PC-3 (cell line): ENCODE data around the gene DOCK1. TPM values are rescaled to one million over a fixed set of nuclear protein-coding genes. Genes with fewer than 3 reads are reported as not detected.
"Not testable (repeated sequence)": the region's sequence is repeated elsewhere in the genome, so short reads cannot be mapped to it uniquely, and the experiment has no call there.

Experiments
- ATAC-seq: fragments of 200-7000 bp; cut with Tn5 transposase; 2 replicates; pipeline ENCODE4 v1.9.1; 2020; ENCODE audit warnings: mild to moderate bottlenecking, moderate library complexity
- BruUV-seq: library from RNA; stranded (reverse); fragments of 400-500 nt; replicated peaks from 2 replicates; lab custom pipeline; 2021; lab: Mats Ljungman, UMichigan
- CTCF ChIA-PET: fragments of 300-600 bp; sonication (Branson Sonifier 250); formaldehyde crosslinking; loops from one replicate; lab custom pipeline; 2022; ENCODE audit warnings: antibody characterized with exemption; lab: Charles Lee
- POLR2A ChIA-PET: fragments of 300-600 bp; sonication (Branson Sonifier 250); formaldehyde crosslinking; loops from one replicate; lab custom pipeline; 2022; ENCODE audit warnings: antibody characterized with exemption; ENCODE audit not compliant: unreplicated experiment; lab: Charles Lee
- DNase-seq: peaks from one replicate; pipeline ENCODE4 v3.0.0-alpha.2; 2015
- H2AFZ ChIP-seq: fragments of 300-600 bp; sonication (generic); 2 replicates; pipeline ENCODE4 v1.6.0; 2016; ENCODE audit warnings: antibody characterized with exemption, low read length
- H3F3A ChIP-seq: fragments of 300-600 bp; sonication (generic); one replicate; pipeline ENCODE4 v1.6.0; 2017; ENCODE audit warnings: antibody characterized with exemption, low read length, control low read depth, mild to moderate bottlenecking; ENCODE audit not compliant: unreplicated experiment
- H3K27ac ChIP-seq: fragments of 300-600 bp; sonication (generic); 2 replicates; pipeline ENCODE4 v1.5.1; 2016; ENCODE audit warnings: mild to moderate bottlenecking, low read length
- H3K27me3 ChIP-seq: fragments of 300-600 bp; sonication (generic); 2 replicates; pipeline ENCODE4 v1.6.1; 2016; ENCODE audit warnings: low read length, mixed read lengths
- H3K36me3 ChIP-seq: fragments of 300-600 bp; sonication (generic); 2 replicates; pipeline ENCODE4 v1.6.1; 2016; ENCODE audit warnings: low read depth, mixed run types, low read length, mixed read lengths
- H3K4me1 ChIP-seq: fragments of 300-600 bp; sonication (generic); 2 replicates; pipeline ENCODE4 v1.5.1; 2016; ENCODE audit warnings: low read length; ENCODE audit not compliant: insufficient read depth
- H3K4me2 ChIP-seq: fragments of 300-600 bp; sonication (generic); 2 replicates; pipeline ENCODE4 v1.6.0; 2016; ENCODE audit warnings: low read length
- H3K4me3 ChIP-seq: fragments of 300-600 bp; sonication (generic); 2 replicates; pipeline ENCODE4 v1.5.1; 2016; ENCODE audit warnings: mild to moderate bottlenecking, low read length, mixed read lengths
- H3K79me2 ChIP-seq: fragments of 300-600 bp; sonication (generic); 2 replicates; pipeline ENCODE4 v1.6.1; 2017; ENCODE audit warnings: low read length, mixed read lengths
- H3K9ac ChIP-seq: fragments of 300-600 bp; sonication (generic); 2 replicates; pipeline ENCODE4 v1.6.0; 2016; ENCODE audit warnings: mild to moderate bottlenecking, low read length
- H3K9me2 ChIP-seq: fragments of 300-600 bp; sonication (generic); replicated peaks from 2 replicates; pipeline ENCODE4 v1.6.1; 2016; ENCODE audit warnings: mixed run types, low read length, mixed read lengths
- H3K9me3 ChIP-seq: fragments of 300-600 bp; sonication (generic); 2 replicates; pipeline ENCODE4 v1.6.1; 2016; ENCODE audit warnings: low read length, mixed read lengths
- H4K20me1 ChIP-seq: fragments of 300-600 bp; sonication (generic); 2 replicates; pipeline ENCODE4 v1.6.1; 2016; ENCODE audit warnings: low read length, mixed read lengths
- CTCF ChIP-seq: fragments of 300-600 bp; sonication (generic); conservative IDR thresholded peaks from 2 replicates; pipeline ENCODE4 v1.5.1; 2017; ENCODE audit warnings: antibody characterized with exemption, low read depth, mild to moderate bottlenecking, low read length
- EZH2 ChIP-seq: fragments of 300-600 bp; sonication (generic); IDR thresholded peaks from one replicate; pipeline ENCODE4 v1.6.1; 2017; ENCODE audit warnings: antibody characterized with exemption, mild to moderate bottlenecking, low read length; ENCODE audit not compliant: unreplicated experiment
- EZH2phosphoT487 ChIP-seq: fragments of 300-600 bp; sonication (generic); IDR thresholded peaks from 2 replicates; pipeline ENCODE4 v1.6.1; 2018; ENCODE audit warnings: mild to moderate bottlenecking, antibody characterized with exemption, low read length, borderline replicate concordance
- intact Hi-C: fragments of 100-400 bp; cut with micrococcal nuclease; formaldehyde crosslinking; loops from 2 replicates; pipeline ENCODE4 v1.9.0; 2023
- total RNA-seq: library from RNA; depleted of rRNA; stranded (reverse); fragments of >200 nt; gene quantifications from 2 replicates; pipeline ENCODE4 v1.2.3, GENCODE V29; 2014

Gene DOCK1
- total RNA-seq, 1 experiment from 2014 or later = 34.3 TPM

GRCh38 chr10:127293640-127294039 is 388.4 kb downstream of the DOCK1 start:
- no peak for DNase-seq
- H3K4me3 ChIP-seq = no peak overlapping the region
- no peaks in the 10 kb centered on the region for H4K20me1 ChIP-seq
- intact Hi-C loops = no loop called here
- H3K27me3 ChIP-seq = no peaks in the 10 kb centered on the region
- H3K9me3 ChIP-seq = no peaks in the 10 kb centered on the region; the same call in 1 of the 2 replicates
- no peak overlapping the region for H3K27ac ChIP-seq
- no peak overlapping the region for H3K9ac ChIP-seq
- ChIA-PET POLR2A (no interaction called here), CTCF (no interaction called here)
- BruUV-seq = no TSS peak
- no peaks in the 10 kb centered on the region for H3K79me2 ChIP-seq
- H3K9me2 ChIP-seq = no peaks in the 10 kb centered on the region
- TF ChIP-seq EZH2 (no peak), EZH2phosphoT487 (no peak), CTCF (no peak)
- no peaks in the 10 kb centered on the region for H3K36me3 ChIP-seq
- H2AFZ ChIP-seq = no peak overlapping the region
- no peak; the same call in 1 of the 2 replicates for ATAC-seq
- no peaks in the 10 kb centered on the region for H3K4me1 ChIP-seq
- no peaks in the 10 kb centered on the region for H3F3A ChIP-seq
- no peak overlapping the region for H3K4me2 ChIP-seq

GRCh38 chr10:127296696-127297095 is 391.5 kb downstream of the DOCK1 start:
- no peak for DNase-seq
- Histone ChIP-seq H3K9ac (no peak overlapping the region), H3K79me2 (no peaks in the 10 kb centered on the region), H2AFZ (no peak overlapping the region), H3K9me2 (no peaks in the 10 kb centered on the region), H3K36me3 (no peaks in the 10 kb centered on the region), H3K9me3 (no peaks in the 10 kb centered on the region), H3K4me2 (no peak overlapping the region), H3K27ac (no peak overlapping the region), H3K4me1 (no peaks in the 10 kb centered on the region), H3K27me3 (no peaks in the 10 kb centered on the region), H3K4me3 (no peak overlapping the region), H4K20me1 (no peaks in the 10 kb centered on the region), H3F3A (no peaks in the 10 kb centered on the region)
- ChIA-PET CTCF (no interaction called here), POLR2A (no interaction called here)
- BruUV-seq = no TSS peak
- no peak for ATAC-seq
- intact Hi-C loops = no loop called here
- no peak for TF ChIP-seq EZH2
- no peak for TF ChIP-seq EZH2phosphoT487
- TF ChIP-seq CTCF = no peak

- H3K36me3 ChIP-seq = no peaks in the 10 kb centered on the region
- CTCF ChIA-PET = no interaction called here
- DNase-seq = no peak
- no peaks in the 10 kb centered on the region for H3K79me2 ChIP-seq
- no peak overlapping the region for H3K9ac ChIP-seq
- H3K9me3 ChIP-seq = no peaks in the 10 kb centered on the region
- no peaks in the 10 kb centered on the region for H3F3A ChIP-seq
- no peak for TF ChIP-seq CTCF
- TF ChIP-seq EZH2 = no peak
- no peak for TF ChIP-seq EZH2phosphoT487
- H3K4me2 ChIP-seq = no peak overlapping the region
- H3K4me3 ChIP-seq = no peak overlapping the region
- intact Hi-C loops = no loop called here
- no peaks in the 10 kb centered on the region for H3K9me2 ChIP-seq
- no peaks in the 10 kb centered on the region for H3K27me3 ChIP-seq
- H4K20me1 ChIP-seq = no peaks in the 10 kb centered on the region
- no peak for ATAC-seq
- no TSS peak for BruUV-seq
- H3K27ac ChIP-seq = no peak overlapping the region
- H3K4me1 ChIP-seq = no peaks in the 10 kb centered on the region
- no peak overlapping the region for H2AFZ ChIP-seq
- POLR2A ChIA-PET = no interaction called here
Observed at GRCh38 chr10:127298381-127298780, 393.2 kb downstream of the DOCK1 start.

- H3F3A ChIP-seq, DNase-seq, CTCF ChIA-PET, POLR2A ChIA-PET, intact Hi-C loops, BruUV-seq, H3K9ac ChIP-seq, H3K4me3 ChIP-seq, H4K20me1 ChIP-seq, H3K27ac ChIP-seq, H3K4me1 ChIP-seq, H3K9me2 ChIP-seq, H3K27me3 ChIP-seq, ATAC-seq, H3K9me3 ChIP-seq, H3K79me2 ChIP-seq, H2AFZ ChIP-seq, H3K36me3 ChIP-seq, H3K4me2 ChIP-seq: not testable (repeated sequence)
Observed at GRCh38 chr10:127299192-127299591, 394.0 kb downstream of the DOCK1 start.
